ENCODE results near the gene A4GALT. TPM values are rescaled to one million over a fixed set of nuclear protein-coding genes. Genes with fewer than 3 reads are reported as not detected.

A4GALT gene
- total RNA-seq, 2 donors from 2014 or later = not detected

- no peaks in the 10 kb centered on the region for H3K9me3 ChIP-seq (ENCODE audit: control insufficient read depth, low read length, poor library complexity, severe bottlenecking)
- peaks cover 5% of the 10 kb centered on the region for H3K4me1 Mint-ChIP-seq
- H3K27me3 Mint-ChIP-seq = peaks cover 57% of the 10 kb centered on the region
- H3K36me3 Mint-ChIP-seq (ENCODE audit: low read depth) = peaks cover 3% of the 10 kb centered on the region
- DNase-seq = no peak
- no peak overlapping the region for H3K27ac Mint-ChIP-seq
- H3K4me3 Mint-ChIP-seq = no peak overlapping the region
- ATAC-seq = no peak
Observed at GRCh38 chr22:42725606-42726355, 5.1 kb upstream of the A4GALT start.

- H3K9me3 ChIP-seq (ENCODE audit: control insufficient read depth, low read length, poor library complexity, severe bottlenecking) = no peaks in the 10 kb centered on the region
- Mint-ChIP-seq H3K27ac (no peak overlapping the region), H3K4me1 (peaks cover 13% of the 10 kb centered on the region), H3K27me3 (peaks cover 65% of the 10 kb centered on the region), H3K36me3 (ENCODE audit: low read depth) (peaks cover 9% of the 10 kb centered on the region), H3K4me3 (no peak overlapping the region)
- no peak for ATAC-seq
- DNase-seq = no peak
Observed at GRCh38 chr22:42724062-42724461, 3.4 kb upstream of the A4GALT start.

- peaks cover 10% of the 10 kb centered on the region for H3K36me3 Mint-ChIP-seq (ENCODE audit: low read depth)
- ATAC-seq (no peak), DNase-seq (no peak)
- H3K4me1 Mint-ChIP-seq = peaks cover 18% of the 10 kb centered on the region
- peak overlapping the region; percentile 89 for H3K4me3 Mint-ChIP-seq
- H3K27me3 Mint-ChIP-seq = peaks cover 77% of the 10 kb centered on the region
- H3K9me3 ChIP-seq (ENCODE audit: control insufficient read depth, low read length, poor library complexity, severe bottlenecking) = no peaks in the 10 kb centered on the region
- no peak overlapping the region for H3K27ac Mint-ChIP-seq
Observed at GRCh38 chr22:42721045-42721434, 370 bp upstream of the A4GALT start.

- H3K27ac Mint-ChIP-seq = no peak overlapping the region
- H3K4me1 Mint-ChIP-seq = peaks cover 18% of the 10 kb centered on the region
- peaks cover 71% of the 10 kb centered on the region for H3K27me3 Mint-ChIP-seq
- DNase-seq (no peak), ATAC-seq (no peak)
- H3K4me3 Mint-ChIP-seq = peak overlapping the region; percentile 88
- H3K36me3 Mint-ChIP-seq (ENCODE audit: low read depth) = peaks cover 10% of the 10 kb centered on the region
- H3K9me3 ChIP-seq (ENCODE audit: control insufficient read depth, low read length, poor library complexity, severe bottlenecking) = no peaks in the 10 kb centered on the region
Observed at GRCh38 chr22:42719656-42720262, 911 bp downstream of the A4GALT start.

- H3K9me3 ChIP-seq (ENCODE audit: control insufficient read depth, low read length, poor library complexity, severe bottlenecking) = no peaks in the 10 kb centered on the region
- Mint-ChIP-seq H3K36me3 (ENCODE audit: low read depth) (peaks cover 10% of the 10 kb centered on the region), H3K27ac (no peak overlapping the region), H3K4me3 (peak overlapping the region; percentile 88), H3K4me1 (peaks cover 21% of the 10 kb centered on the region), H3K27me3 (peaks cover 74% of the 10 kb centered on the region)
- DNase-seq (no peak), ATAC-seq (no peak)
Observed at GRCh38 chr22:42719133-42719532, 1.5 kb downstream of the A4GALT start.

- Mint-ChIP-seq H3K4me1 (peaks cover 21% of the 10 kb centered on the region), H3K27ac (no peak overlapping the region), H3K36me3 (ENCODE audit: low read depth) (peaks cover 10% of the 10 kb centered on the region), H3K4me3 (no peak overlapping the region), H3K27me3 (peaks cover 66% of the 10 kb centered on the region)
- H3K9me3 ChIP-seq (ENCODE audit: control insufficient read depth, low read length, poor library complexity, severe bottlenecking) = no peaks in the 10 kb centered on the region
- ATAC-seq = no peak
- DNase-seq = no peak
Observed at GRCh38 chr22:42717197-42717928, 3.3 kb downstream of the A4GALT start.

- H3K36me3 Mint-ChIP-seq (ENCODE audit: low read depth) = peaks cover 10% of the 10 kb centered on the region
- no peak overlapping the region for H3K27ac Mint-ChIP-seq
- no peak overlapping the region for H3K4me3 Mint-ChIP-seq
- ATAC-seq = peak; percentile 33
- H3K4me1 Mint-ChIP-seq = peaks cover 21% of the 10 kb centered on the region
- no peaks in the 10 kb centered on the region for H3K9me3 ChIP-seq (ENCODE audit: control insufficient read depth, low read length, poor library complexity, severe bottlenecking)
- DNase-seq = no peak
- H3K27me3 Mint-ChIP-seq = peaks cover 67% of the 10 kb centered on the region
Observed at GRCh38 chr22:42716649-42717127, 4.0 kb downstream of the A4GALT start.

- H3K27ac Mint-ChIP-seq = no peak overlapping the region
- no peak for ATAC-seq
- H3K4me3 Mint-ChIP-seq = no peak overlapping the region
- H3K4me1 Mint-ChIP-seq = peaks cover 19% of the 10 kb centered on the region
- peaks cover 65% of the 10 kb centered on the region for H3K27me3 Mint-ChIP-seq
- DNase-seq = no peak
- peaks cover 10% of the 10 kb centered on the region for H3K36me3 Mint-ChIP-seq (ENCODE audit: low read depth)
- no peaks in the 10 kb centered on the region for H3K9me3 ChIP-seq (ENCODE audit: control insufficient read depth, low read length, poor library complexity, severe bottlenecking)
Observed at GRCh38 chr22:42716221-42716620, 4.4 kb downstream of the A4GALT start.

GRCh38 chr22:42714768-42715390, 5.8 kb downstream of the A4GALT start:
- H3K27me3 Mint-ChIP-seq = peaks cover 62% of the 10 kb centered on the region
- no peak overlapping the region for H3K27ac Mint-ChIP-seq
- no peak overlapping the region for H3K4me3 Mint-ChIP-seq
- ATAC-seq (no peak), DNase-seq (no peak)
- H3K9me3 ChIP-seq (ENCODE audit: control insufficient read depth, low read length, poor library complexity, severe bottlenecking) = no peaks in the 10 kb centered on the region
- peaks cover 10% of the 10 kb centered on the region for H3K36me3 Mint-ChIP-seq (ENCODE audit: low read depth)
- H3K4me1 Mint-ChIP-seq = peaks cover 15% of the 10 kb centered on the region

- Mint-ChIP-seq H3K4me1 (peaks cover 11% of the 10 kb centered on the region), H3K36me3 (ENCODE audit: low read depth) (peaks cover 6% of the 10 kb centered on the region), H3K27ac (no peak overlapping the region), H3K27me3 (peaks cover 57% of the 10 kb centered on the region), H3K4me3 (no peak overlapping the region)
- ATAC-seq (no peak), DNase-seq (no peak)
- no peaks in the 10 kb centered on the region for H3K9me3 ChIP-seq (ENCODE audit: control insufficient read depth, low read length, poor library complexity, severe bottlenecking)
Observed at GRCh38 chr22:42714308-42714707, 6.4 kb downstream of the A4GALT start.

- H3K9me3 ChIP-seq (ENCODE audit: control insufficient read depth, low read length, poor library complexity, severe bottlenecking) = no peaks in the 10 kb centered on the region
- Mint-ChIP-seq H3K27me3 (peaks cover 38% of the 10 kb centered on the region), H3K27ac (no peak overlapping the region), H3K4me3 (no peak overlapping the region), H3K36me3 (ENCODE audit: low read depth) (no peaks in the 10 kb centered on the region), H3K4me1 (peaks cover 3% of the 10 kb centered on the region)
- ATAC-seq (no peak), DNase-seq (no peak)
Observed at GRCh38 chr22:42711895-42712837, 8.5 kb downstream of the A4GALT start.

- no peak overlapping the region for H3K4me3 Mint-ChIP-seq
- ATAC-seq (no peak), DNase-seq (no peak)
- peaks cover 3% of the 10 kb centered on the region for H3K4me1 Mint-ChIP-seq
- no peaks in the 10 kb centered on the region for H3K36me3 Mint-ChIP-seq (ENCODE audit: low read depth)
- no peaks in the 10 kb centered on the region for H3K9me3 ChIP-seq (ENCODE audit: control insufficient read depth, low read length, poor library complexity, severe bottlenecking)
- no peak overlapping the region for H3K27ac Mint-ChIP-seq
- H3K27me3 Mint-ChIP-seq = peaks cover 30% of the 10 kb centered on the region
Observed at GRCh38 chr22:42711281-42711731, 9.4 kb downstream of the A4GALT start.
